GM21737 (cell line): ENCODE results near the gene FBXO31.

ENCODE experiments used
- ATAC-seq: cut with Tn5 transposase; IDR thresholded peaks from one replicate; pipeline ENCODE4 v1.9.1; 2021; ENCODE audit warnings: mild to moderate bottlenecking, moderate library complexity; ENCODE audit not compliant: unreplicated experiment

The FBXO31 gene

GRCh38 chr16:87383505-87384161 is at the start of gene FBXO31:
FBXO31 (minus strand) TSS chr16:87383776; CDS start chr16:87383744, 32 bp downstream.
- ATAC-seq: peak; percentile 38

- no peak for ATAC-seq
Measured at GRCh38 chr16:87432330-87432915, 48.8 kb upstream of the FBXO31 start.

- no peak for ATAC-seq
Measured at GRCh38 chr16:87431926-87432325, 48.4 kb upstream of the FBXO31 start.

GRCh38 chr16:87426423-87427215 is 43.0 kb upstream of the FBXO31 start:
- no peak for ATAC-seq

- no peak for ATAC-seq
Measured at GRCh38 chr16:87425941-87426340, 42.4 kb upstream of the FBXO31 start.

GRCh38 chr16:87424266-87424665 is 40.7 kb upstream of the FBXO31 start:
- no peak for ATAC-seq

- ATAC-seq: no peak
Measured at GRCh38 chr16:87423429-87423828, 39.9 kb upstream of the FBXO31 start.

- no peak for ATAC-seq
Measured at GRCh38 chr16:87422106-87422505, 38.5 kb upstream of the FBXO31 start.

GRCh38 chr16:87421003-87421912 is 37.7 kb upstream of the FBXO31 start:
- no peak for ATAC-seq

- no peak for ATAC-seq
Measured at GRCh38 chr16:87420026-87421002, 36.7 kb upstream of the FBXO31 start.

GRCh38 chr16:87418644-87419043 is 35.1 kb upstream of the FBXO31 start:
- ATAC-seq: no peak

- ATAC-seq: no peak
Measured at GRCh38 chr16:87418216-87418615, 34.6 kb upstream of the FBXO31 start.

- ATAC-seq: no peak
Measured at GRCh38 chr16:87417528-87417910, 33.9 kb upstream of the FBXO31 start.

- ATAC-seq: no peak
Measured at GRCh38 chr16:87416826-87417527, 33.4 kb upstream of the FBXO31 start.

GRCh38 chr16:87415441-87415840 is 31.9 kb upstream of the FBXO31 start:
- no peak for ATAC-seq

- ATAC-seq: no peak
Measured at GRCh38 chr16:87414251-87414680, 30.7 kb upstream of the FBXO31 start.

GRCh38 chr16:87412996-87413421 is 29.4 kb upstream of the FBXO31 start:
- ATAC-seq: no peak

- ATAC-seq: no peak
Measured at GRCh38 chr16:87412371-87412995, 28.9 kb upstream of the FBXO31 start.
